ENCODE measurements around the gene URAD. TPM values are rescaled to one million over a fixed set of nuclear protein-coding genes. Genes with fewer than 3 reads are reported as not detected.

The URAD gene
- total RNA-seq, 2 experiments from 2014 or later: not detected

GRCh38 chr13:27928353-27928804 is 60.1 kb downstream of the URAD start:
- ChIA-PET POLR2A (no interaction called here), CTCF (interaction anchor here (2.8 kb wide), 1 partner anchor 25 kb away, joined by 9 read pairs; no protein-coding TSS in a partner anchor)

Other genes starting within 250 kb of the URAD start
- not detected for gene GSX1, start 196.2 kb downstream of the URAD start, total RNA-seq
- not detected for gene PDX1, start 68.7 kb downstream of the URAD start, total RNA-seq
- not detected for gene CDX2, start 19.4 kb downstream of the URAD start, total RNA-seq
- gene FLT3, start 111.9 kb upstream of the URAD start, total RNA-seq: not detected
- 10 to 100 TPM; 28.8 to 29.7 TPM for gene PAN3, start 149.9 kb upstream of the URAD start, total RNA-seq

Data from activated CD8-positive, alpha-beta memory T cell treated with anti-CD3 and anti-CD28 coated beads for 36 hours (primary cell).